HEK293 (cell line): ENCODE measurements around the gene MSMO1.

Experiments
- CTCF ChIA-PET: fragments of 350-600 bp; formaldehyde crosslinking; extraction: SDS; loops from one replicate; lab custom pipeline; 2021; ENCODE audit warnings: antibody characterized with exemption; lab: Yijun Ruan, JAX
- POLR2A ChIA-PET: fragments of 300-600 bp; formaldehyde crosslinking; extraction: SDS; loops from one replicate; lab custom pipeline; 2020; ENCODE audit warnings: antibody characterized with exemption, inconsistent platforms; lab: Yijun Ruan, JAX
- H3K27ac ChIP-seq: fragments of 200-500 bp; sonication (Bioruptor generic); 2 replicates; pipeline ENCODE4 v1.5.1; 2014; ENCODE audit warnings: low read depth, low read length, control low read depth, inconsistent platforms; ENCODE audit errors: extremely low read depth
- H3K36me3 ChIP-seq, 2 experiments: fragments of 200-500 bp in 1 of 2; sonication (Bioruptor generic) in 1 of 2; 1 replicate in 1 of 2; 2 replicates in 1 of 2; pipeline ENCODE4 v1.5.1; 2014 to 2017; ENCODE audit warnings: inconsistent platforms in 2 of 2, low read length in 2 of 2; ENCODE audit not compliant: control insufficient read depth in 2 of 2, insufficient read depth in 1 of 2
- H3K4me1 ChIP-seq: fragments of 200-500 bp; sonication (Bioruptor generic); 2 replicates; pipeline ENCODE4 v1.5.1; 2014; ENCODE audit warnings: mild to moderate bottlenecking, low read length, inconsistent platforms; ENCODE audit not compliant: control insufficient read depth, insufficient read depth
- H3K4me3 ChIP-seq: 2 replicates; pipeline ENCODE4 v1.5.1; 2011; ENCODE audit warnings: low read depth, mild to moderate bottlenecking, control low read depth, low read length, moderate library complexity
- H3K9me3 ChIP-seq: fragments of 200-500 bp; sonication (Bioruptor generic); 2 replicates; pipeline ENCODE4 v1.5.1; 2014; ENCODE audit warnings: low read depth, low read length, inconsistent platforms; ENCODE audit not compliant: control insufficient read depth, insufficient read depth
- BCL6B ChIP-seq: fragments of 450-650 bp; formaldehyde crosslinking; IDR thresholded peaks from 2 replicates; pipeline ENCODE4 v1.5.1; 2017; ENCODE audit warnings: missing biosample characterization, missing genetic modification characterization
- MZF1 ChIP-seq: fragments of 450-650 bp; formaldehyde crosslinking; IDR thresholded peaks from 2 replicates; pipeline ENCODE4 v1.5.1; 2017; ENCODE audit warnings: missing biosample characterization, missing genetic modification characterization, borderline replicate concordance
- ZBTB6 ChIP-seq: fragments of 450-650 bp; formaldehyde crosslinking; IDR thresholded peaks from 2 replicates; pipeline ENCODE4 v1.5.1; 2017; ENCODE audit warnings: missing biosample characterization, missing genetic modification characterization
- ZBTB8A ChIP-seq: fragments of 450-650 bp; formaldehyde crosslinking; IDR thresholded peaks from 2 replicates; pipeline ENCODE4 v1.5.1; 2016; ENCODE audit warnings: missing biosample characterization, missing genetic modification characterization
- ZNF121 ChIP-seq: fragments of 450-650 bp; formaldehyde crosslinking; IDR thresholded peaks from 2 replicates; pipeline ENCODE4 v1.5.1; 2016; ENCODE audit warnings: missing biosample characterization, missing genetic modification characterization
- ZNF148 ChIP-seq: fragments of 450-650 bp; formaldehyde crosslinking; IDR thresholded peaks from 2 replicates; pipeline ENCODE4 v1.5.0; 2017; ENCODE audit warnings: missing biosample characterization, missing genetic modification characterization, borderline replicate concordance
- ZNF155 ChIP-seq: fragments of 450-650 bp; formaldehyde crosslinking; IDR thresholded peaks from 2 replicates; pipeline ENCODE4 v1.5.1; 2016; ENCODE audit warnings: missing biosample characterization, missing genetic modification characterization
- ZNF302 ChIP-seq: fragments of 450-650 bp; formaldehyde crosslinking; IDR thresholded peaks from 2 replicates; pipeline ENCODE4 v1.5.1; 2016; ENCODE audit warnings: missing biosample characterization, missing genetic modification characterization, low read depth
- ZNF426 ChIP-seq: fragments of 450-650 bp; formaldehyde crosslinking; IDR thresholded peaks from 2 replicates; pipeline ENCODE4 v1.5.1; 2017; ENCODE audit warnings: missing biosample characterization, missing genetic modification characterization, mild to moderate bottlenecking, inconsistent platforms, moderate library complexity
- ZNF449 ChIP-seq: fragments of 450-650 bp; formaldehyde crosslinking; IDR thresholded peaks from 2 replicates; pipeline ENCODE4 v1.5.1; 2017; ENCODE audit warnings: missing biosample characterization, mild to moderate bottlenecking, missing genetic modification characterization, moderate library complexity
- ZNF544 ChIP-seq: fragments of 450-650 bp; formaldehyde crosslinking; IDR thresholded peaks from 2 replicates; pipeline ENCODE4 v1.5.0; 2017; ENCODE audit warnings: missing biosample characterization, missing genetic modification characterization
- ZNF600 ChIP-seq: fragments of 450-650 bp; formaldehyde crosslinking; IDR thresholded peaks from 2 replicates; pipeline ENCODE4 v1.5.1; 2016; ENCODE audit warnings: missing biosample characterization, missing genetic modification characterization
- ZNF624 ChIP-seq: fragments of 450-650 bp; formaldehyde crosslinking; IDR thresholded peaks from 2 replicates; pipeline ENCODE4 v1.5.1; 2017; ENCODE audit warnings: missing biosample characterization, missing genetic modification characterization
- ZNF843 ChIP-seq: fragments of 450-650 bp; formaldehyde crosslinking; IDR thresholded peaks from 2 replicates; pipeline ENCODE4 v1.5.1; 2016; ENCODE audit warnings: missing biosample characterization, missing genetic modification characterization
- ZSCAN23 ChIP-seq: fragments of 450-650 bp; formaldehyde crosslinking; IDR thresholded peaks from 2 replicates; pipeline ENCODE4 v1.5.1; 2016; ENCODE audit warnings: missing biosample characterization, missing genetic modification characterization
- ZSCAN5A ChIP-seq: fragments of 450-650 bp; formaldehyde crosslinking; IDR thresholded peaks from 2 replicates; pipeline ENCODE4 v1.5.1; 2016; ENCODE audit warnings: missing biosample characterization, missing genetic modification characterization

MSMO1 gene

GRCh38 chr4:165382640-165383039, 55.2 kb downstream of the MSMO1 start (continued):
- no peak for TF ChIP-seq ZNF600 (tag by site-specific recombination)
- TF ChIP-seq ZNF302 (tag by site-specific recombination), result no peak
- no peak for TF ChIP-seq ZBTB8A

- TF ChIP-seq ZNF148, result no peak
- TF ChIP-seq BCL6B (tag by site-specific recombination), result no peak
- TF ChIP-seq ZNF624 (tag by site-specific recombination), result no peak
- no peak for TF ChIP-seq ZNF155 (tag by site-specific recombination)
- peak; percentile 22; the same call in 1 of the 2 replicates for TF ChIP-seq MZF1 (tag by site-specific recombination)
- TF ChIP-seq ZSCAN23 (tag by site-specific recombination), result no peak
- TF ChIP-seq ZNF544 (tag by site-specific recombination), result no peak
- peak; percentile 80; the same call in 1 of the 2 replicates for TF ChIP-seq ZNF449 (tag by site-specific recombination)
- TF ChIP-seq ZSCAN5A (tag by site-specific recombination), result no peak
- TF ChIP-seq ZNF843 (tag by site-specific recombination), result no peak
- POLR2A ChIA-PET, result no interaction called here
- CTCF ChIA-PET, result interaction anchor here (0.8 to 2.8 kb wide), 5 partner anchors 9 to 253 kb away, joined by 3 to 15 read pairs (median 5); no protein-coding TSS in a partner anchor
- no peaks in the 10 kb centered on the region for H3K36me3 ChIP-seq
- H3K4me3 ChIP-seq, result no peak overlapping the region
- H3K27ac ChIP-seq, result no peak overlapping the region
- H3K4me1 ChIP-seq, result peaks cover 36% of the 10 kb centered on the region
- no peaks in the 10 kb centered on the region for H3K9me3 ChIP-seq
These were observed 56.2 kb downstream of the MSMO1 start for GRCh38 chr4:165383591-165384073.

- Histone ChIP-seq H3K9me3 (no peaks in the 10 kb centered on the region), H3K36me3 (no peaks in the 10 kb centered on the region), H3K4me3 (no peak overlapping the region), H3K4me1 (peaks cover 40% of the 10 kb centered on the region), H3K27ac (peak overlapping the region; percentile 34; the same call in 1 of the 2 replicates)
- CTCF ChIA-PET, result interaction anchor here (0.6 to 2.8 kb wide), 7 partner anchors 9 to 80 kb away, joined by 3 to 15 read pairs (median 6); no protein-coding TSS in a partner anchor
- POLR2A ChIA-PET, result interaction anchor here (0.6 kb wide), 1 partner anchor 19 kb away, joined by 4 read pairs; no protein-coding TSS in a partner anchor
- TF ChIP-seq ZNF121 (tag by site-specific recombination) (0 out of 2 replicates have a peak, but pooled peaks have one; percentile 30), ZBTB6 (tag by site-specific recombination) (peak; percentile 46; the same call in 1 of the 2 replicates), ZNF426 (tag by site-specific recombination) (no peak)
- TF ChIP-seq, all 188 proteins: peak for 2
These were observed 56.7 kb downstream of the MSMO1 start for GRCh38 chr4:165384186-165384585.
